Superior temporal gyrus (tissue), 1 donor: Measurements from ENCODE around the gene TBX21.
"Not testable (repeated sequence)": the region's sequence is repeated elsewhere in the genome, so short reads cannot be mapped to it uniquely, and the experiment has no call there.

ENCODE experiments used
- DNase-seq: peaks from one replicate; pipeline ENCODE4 v3.0.0-alpha.2; 2016; ENCODE audit errors: extremely low spot score

The TBX21 gene

DNA sequence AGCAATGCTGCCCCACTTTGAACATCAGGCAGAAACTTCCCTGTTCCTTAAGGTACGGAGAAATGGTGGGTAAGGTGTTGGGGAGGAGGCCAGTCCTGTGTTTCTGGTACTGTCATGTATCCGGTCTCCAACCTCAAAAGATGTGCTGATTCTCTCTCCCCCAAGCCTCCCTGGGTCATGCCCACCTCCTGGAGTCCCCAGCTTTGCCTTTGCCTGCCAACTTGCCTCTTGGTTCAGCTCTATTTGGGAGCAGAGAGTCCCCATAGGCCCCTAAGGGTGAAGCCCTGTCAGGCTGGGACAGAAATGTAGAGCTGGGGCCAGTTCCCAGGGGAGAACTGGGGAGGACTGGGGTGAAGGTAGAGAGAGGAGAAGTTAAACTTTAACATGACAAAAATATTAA, 1.6 kb upstream of the TBX21 start:
- DNase-seq: no peak

DNA sequence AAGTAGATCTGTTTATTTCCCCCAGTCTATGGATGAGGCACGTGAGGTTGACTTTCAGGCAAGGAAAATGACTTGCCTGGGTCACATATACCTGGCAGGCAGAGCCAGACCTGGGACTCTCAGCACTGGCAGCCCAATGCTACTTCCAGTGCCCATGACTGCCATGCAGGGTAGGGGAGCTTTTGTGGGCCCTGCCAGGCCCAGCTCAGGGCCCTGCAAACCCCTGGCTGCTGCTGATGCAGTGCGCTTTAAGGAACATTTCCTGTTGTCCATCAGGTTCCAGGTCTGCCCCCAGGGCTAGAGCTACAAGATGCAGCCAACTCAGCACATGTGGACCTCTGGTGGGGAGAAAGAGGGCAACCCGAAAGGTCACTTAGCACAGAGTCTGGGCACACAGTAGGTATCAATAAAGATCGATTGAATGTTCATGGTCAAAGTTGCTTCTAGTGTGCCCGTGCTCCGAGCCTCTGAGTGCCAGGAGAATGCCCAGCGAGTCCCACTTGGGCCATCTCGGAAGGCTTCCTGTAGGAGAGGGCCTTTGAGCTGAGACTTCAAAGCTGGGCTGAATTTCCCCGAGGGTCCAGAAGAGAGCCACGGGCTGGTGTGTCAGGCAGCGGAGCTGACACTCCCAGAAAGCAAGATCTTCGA, 513 bp upstream of the TBX21 start:
- DNase-seq: no peak

DNA sequence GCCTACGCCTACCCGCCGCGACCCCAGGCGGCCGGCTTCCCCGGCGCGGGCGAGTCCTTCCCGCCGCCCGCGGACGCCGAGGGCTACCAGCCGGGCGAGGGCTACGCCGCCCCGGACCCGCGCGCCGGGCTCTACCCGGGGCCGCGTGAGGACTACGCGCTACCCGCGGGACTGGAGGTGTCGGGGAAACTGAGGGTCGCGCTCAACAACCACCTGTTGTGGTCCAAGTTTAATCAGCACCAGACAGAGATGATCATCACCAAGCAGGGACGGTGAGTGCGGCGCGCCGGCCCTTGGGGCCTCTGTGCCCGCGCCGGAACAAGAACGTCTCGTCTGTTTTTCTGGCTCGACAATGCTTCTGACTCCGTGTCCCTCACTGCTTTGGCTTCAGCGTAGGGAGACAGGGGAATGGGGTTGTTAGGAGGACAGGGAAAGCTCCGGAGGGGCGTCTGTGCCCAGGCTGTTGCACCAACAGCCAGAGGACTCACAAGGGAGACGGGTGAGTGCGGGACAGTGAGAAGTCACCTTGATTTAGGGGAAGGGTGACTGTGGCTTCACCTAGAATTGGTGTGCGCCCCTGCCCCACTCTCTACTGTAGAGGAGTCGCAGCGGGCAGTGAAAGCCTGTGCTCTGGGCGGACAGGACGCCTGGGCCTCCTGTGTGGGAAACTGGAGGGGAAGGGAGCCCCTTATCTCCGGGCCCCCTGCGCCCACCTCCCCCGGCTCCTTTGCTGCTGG, 806 bp downstream of the TBX21 start:
- DNase-seq: no peak

DNA sequence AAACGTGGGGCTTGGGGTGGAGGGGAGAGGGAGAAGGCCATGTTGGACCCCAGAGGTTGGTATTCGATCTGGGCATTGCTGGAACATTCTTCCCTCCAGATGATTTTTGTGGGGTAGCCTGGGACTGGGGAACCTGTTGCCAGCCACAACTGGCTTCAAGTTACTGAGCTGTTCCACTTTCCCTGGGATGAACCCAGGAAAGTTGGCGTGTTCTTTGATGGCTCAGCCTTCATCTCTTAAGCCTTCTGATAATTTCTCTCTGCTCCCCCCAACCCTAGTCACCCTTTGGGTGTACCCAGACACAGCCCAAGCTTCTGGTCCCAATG, 2.1 kb downstream of the TBX21 start:
- no peak for DNase-seq

DNA sequence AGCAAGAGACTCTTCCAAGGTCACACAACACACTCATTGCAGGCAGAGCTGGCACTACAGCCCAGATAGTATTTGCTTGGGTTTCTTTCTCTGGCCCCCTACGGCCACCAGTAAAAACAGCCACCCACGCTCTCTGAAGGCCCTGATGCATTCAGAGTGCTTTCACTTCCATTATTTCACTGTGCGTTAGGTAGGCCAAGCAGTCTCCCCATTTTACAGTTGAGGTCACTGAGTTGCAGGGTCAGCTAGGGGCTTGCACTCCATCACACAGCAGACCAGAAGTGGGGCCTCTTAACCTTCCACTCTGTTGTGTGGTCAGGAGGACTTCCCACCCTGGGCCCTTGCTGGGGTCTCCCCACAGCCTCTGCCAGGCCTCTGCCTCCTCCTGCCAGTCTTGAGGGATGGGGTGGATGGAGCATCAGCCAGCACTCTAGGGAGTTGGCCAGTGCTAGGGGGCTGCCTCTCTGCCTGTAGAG, 2.5 kb downstream of the TBX21 start:
- no peak for DNase-seq

DNA sequence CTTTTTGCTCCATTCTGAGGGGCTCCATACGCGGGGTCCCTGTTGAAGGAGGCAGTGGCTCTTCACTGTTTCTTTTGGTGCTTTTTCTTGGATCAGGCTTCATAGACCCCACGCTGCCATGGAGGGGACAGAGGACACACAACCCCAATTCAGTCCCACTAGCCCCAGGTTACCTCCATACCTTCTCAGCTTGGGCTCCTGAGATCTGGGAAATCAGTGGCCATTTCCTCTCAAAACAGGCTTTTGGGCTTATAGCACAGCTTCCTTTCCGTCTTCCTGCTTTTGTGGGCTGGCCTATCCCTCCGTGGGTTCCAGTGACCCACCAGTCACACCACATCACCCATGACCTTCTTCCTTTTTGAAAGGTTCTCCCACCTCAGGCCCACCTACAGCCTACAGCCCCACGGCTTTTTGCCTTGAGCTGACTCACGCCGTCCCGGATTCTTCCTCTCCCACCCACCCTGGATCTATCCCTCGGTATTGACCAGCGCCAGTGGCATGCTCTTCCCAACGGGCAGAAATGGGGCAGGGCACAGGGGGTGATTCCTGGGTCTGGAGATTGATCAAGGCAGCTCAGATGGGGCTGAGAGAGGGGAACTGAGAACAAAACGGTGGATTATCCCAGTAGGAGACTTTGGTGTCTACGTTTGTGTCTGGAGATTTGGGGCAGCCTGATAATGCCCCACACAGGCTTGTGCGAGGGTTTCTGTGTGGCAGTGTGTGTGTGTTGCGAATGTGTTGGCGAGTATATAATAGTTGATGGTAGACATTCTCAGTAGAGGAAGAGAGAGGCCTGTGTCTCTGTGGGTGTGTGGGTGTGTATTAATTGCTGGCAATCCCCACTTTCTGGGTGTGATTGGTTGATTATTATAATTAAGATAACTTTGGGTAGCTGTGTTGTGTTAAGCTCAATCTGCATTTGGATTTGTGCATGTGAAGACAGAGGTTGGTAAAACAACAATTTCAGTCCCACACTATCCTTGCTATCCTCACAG, 3.8 kb downstream of the TBX21 start:
- no peak for DNase-seq

DNA sequence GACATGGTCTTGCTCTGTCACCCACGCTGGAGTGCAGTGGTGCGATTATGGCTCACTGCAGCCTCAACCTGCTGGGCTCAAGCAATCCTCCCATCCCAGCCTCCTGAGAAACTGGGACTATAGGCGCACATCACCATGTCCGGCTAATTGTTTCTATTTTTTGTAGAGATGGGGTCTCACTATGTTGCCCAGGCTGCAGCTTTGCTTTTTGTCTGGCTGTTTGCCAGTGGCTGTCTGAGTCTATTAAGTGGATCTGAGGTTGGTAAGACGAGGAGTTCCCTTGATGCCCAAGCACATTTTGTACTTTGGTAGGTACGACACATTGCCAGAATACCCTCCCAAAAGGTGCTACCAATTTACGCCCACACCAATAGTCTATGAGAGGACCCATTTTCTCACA, 5.1 kb downstream of the TBX21 start:
- no peak for DNase-seq

DNA sequence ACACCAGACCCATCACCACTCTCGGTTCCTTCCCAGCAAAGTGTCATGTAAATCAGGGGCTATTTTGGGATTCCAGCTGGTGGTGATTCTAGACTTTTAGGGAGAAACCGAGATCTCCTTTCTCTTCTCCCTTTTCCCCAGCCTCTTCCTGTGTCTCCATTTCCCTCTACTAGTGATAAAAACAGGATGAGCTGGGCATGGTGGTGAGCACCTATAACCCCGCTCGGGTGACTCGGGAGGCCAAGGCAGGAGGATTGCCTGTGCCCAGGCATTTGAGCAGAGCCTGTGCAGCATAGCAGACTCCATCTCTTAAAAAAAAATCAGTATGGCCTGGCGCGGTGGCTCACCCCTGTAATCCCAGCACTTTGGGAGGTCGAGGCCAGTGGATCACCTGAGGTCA, 6.1 kb downstream of the TBX21 start:
- no peak for DNase-seq

DNA sequence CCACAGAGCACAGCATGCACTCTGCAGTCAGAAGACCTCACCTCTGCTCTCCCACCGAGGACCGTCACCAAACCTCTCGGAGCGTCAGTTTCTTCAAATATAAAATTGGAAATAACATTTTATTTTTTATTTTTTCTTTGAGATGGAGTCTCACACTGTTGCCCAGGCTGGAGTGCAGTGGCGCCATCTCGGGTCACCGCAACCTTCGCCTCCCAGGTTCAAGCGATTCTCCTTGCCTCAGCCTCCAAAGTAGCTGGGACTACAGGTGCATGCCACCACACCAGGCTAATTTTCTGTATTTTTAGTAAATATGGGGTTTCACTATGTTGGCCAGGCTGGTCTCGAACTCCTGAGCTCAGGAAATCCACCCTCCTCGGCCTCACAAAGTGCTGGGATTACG, 6.9 kb downstream of the TBX21 start:
- not testable (repeated sequence) for DNase-seq

DNA sequence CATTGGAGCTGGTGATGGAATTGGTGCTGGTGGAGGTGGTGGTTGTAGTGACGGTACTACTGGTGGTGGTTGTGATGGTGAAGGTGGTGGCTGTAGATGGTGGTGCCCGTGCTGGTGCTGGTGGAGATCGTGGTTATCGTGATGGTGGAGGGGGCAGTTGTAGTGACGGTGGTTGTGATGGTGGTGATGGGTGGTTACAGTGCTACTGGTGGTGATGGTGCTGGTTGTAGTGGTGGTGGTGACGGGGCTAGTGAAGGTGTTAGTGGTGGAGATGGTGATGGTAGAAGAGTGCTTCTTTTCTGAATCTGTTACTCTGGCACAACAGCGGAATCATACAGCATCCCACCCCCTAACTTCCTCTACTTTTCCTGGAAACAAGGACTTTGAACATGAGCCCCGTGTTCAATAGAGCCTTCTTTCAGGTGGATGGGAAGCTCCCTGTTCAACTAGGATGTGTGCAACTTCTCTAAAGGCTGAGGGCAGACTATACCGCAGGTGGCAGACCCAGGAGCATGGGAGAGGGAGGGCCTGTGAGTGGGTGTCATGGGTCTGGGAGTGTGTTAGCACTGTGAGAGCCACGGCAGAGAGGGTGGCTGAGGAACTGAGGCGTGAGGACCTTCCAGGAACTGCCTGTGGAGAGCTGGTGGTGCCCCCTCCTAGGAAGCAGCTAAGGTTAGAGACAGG, 8.2 kb downstream of the TBX21 start:
- DNase-seq: no peak

DNA sequence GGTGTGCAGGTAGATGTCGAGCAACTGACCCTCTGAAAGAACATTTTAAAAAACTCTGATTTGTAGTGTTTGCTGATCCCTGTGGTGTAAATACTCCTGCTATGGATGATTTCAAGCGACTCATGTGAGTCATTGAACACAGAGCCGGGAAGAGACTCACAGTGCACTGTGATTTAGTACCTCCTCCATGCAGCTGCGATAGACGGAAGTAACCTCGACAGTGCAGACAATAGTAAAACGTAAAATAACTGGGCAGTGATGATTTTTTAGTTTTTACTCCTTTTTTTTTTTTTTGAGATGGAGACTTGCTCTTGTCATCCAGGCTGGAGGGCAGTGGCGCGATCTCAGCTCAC, 8.7 kb downstream of the TBX21 start:
- DNase-seq: no peak

DNA sequence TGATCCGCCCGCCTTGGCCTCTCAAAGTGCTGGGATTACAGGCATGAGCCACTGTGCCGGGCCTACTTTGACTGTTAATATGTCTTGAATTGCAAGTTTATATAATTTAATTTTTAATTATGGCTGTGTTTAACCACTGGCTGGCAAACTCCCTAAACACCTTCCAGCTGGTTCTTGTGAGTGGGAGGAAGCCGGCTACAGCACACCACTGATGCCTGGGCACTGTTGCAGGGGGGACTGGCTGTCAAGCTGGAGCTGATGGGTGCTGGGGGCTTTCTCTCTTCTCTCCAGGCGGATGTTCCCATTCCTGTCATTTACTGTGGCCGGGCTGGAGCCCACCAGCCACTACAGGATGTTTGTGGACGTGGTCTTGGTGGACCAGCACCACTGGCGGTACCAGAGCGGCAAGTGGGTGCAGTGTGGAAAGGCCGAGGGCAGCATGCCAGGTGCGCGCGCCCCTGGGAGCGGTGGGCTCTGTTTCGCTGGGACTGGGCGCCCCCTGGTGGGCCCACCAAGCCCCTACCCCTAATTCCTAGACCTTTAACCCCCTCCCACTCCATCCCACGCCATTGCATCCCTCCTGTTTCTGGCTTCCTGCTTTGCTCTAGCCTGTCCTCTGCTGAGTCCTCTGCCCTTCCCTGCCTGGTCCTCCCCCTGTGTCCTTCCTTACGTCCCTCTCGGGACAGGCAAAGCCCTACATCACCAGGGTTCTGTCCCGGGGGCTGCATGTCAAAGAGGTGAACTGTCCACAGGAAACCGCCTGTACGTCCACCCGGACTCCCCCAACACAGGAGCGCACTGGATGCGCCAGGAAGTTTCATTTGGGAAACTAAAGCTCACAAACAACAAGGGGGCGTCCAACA, 9.5 kb downstream of the TBX21 start:
- no peak for DNase-seq

DNA sequence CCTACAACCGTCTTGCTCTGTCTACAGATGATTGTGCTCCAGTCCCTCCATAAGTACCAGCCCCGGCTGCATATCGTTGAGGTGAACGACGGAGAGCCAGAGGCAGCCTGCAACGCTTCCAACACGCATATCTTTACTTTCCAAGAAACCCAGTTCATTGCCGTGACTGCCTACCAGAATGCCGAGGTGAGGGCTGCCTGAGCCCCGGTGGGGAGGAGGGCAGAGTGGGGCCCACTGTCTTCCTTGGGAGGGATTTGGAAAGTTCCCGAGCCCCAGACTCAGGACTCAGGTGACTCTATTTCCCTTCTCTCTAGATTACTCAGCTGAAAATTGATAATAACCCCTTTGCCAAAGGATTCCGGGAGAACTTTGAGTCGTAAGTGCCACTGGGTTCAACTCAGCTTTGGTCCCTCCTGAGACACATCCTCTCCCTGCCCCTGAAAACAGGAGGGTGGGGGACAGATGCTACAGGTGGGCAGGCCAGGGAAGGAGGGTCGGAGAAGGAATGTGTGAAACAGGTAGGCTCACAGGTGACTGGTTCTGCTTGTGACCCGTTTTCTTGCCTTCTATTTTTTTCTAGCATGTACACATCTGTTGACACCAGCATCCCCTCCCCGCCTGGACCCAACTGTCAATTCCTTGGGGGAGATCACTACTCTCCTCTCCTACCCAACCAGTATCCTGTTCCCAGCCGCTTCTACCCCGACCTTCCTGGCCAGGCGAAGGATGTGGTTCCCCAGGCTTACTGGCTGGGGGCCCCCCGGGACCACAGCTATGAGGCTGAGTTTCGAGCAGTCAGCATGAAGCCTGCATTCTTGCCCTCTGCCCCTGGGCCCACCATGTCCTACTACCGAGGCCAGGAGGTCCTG, 11.4 kb downstream of the TBX21 start:
- no peak for DNase-seq

DNA sequence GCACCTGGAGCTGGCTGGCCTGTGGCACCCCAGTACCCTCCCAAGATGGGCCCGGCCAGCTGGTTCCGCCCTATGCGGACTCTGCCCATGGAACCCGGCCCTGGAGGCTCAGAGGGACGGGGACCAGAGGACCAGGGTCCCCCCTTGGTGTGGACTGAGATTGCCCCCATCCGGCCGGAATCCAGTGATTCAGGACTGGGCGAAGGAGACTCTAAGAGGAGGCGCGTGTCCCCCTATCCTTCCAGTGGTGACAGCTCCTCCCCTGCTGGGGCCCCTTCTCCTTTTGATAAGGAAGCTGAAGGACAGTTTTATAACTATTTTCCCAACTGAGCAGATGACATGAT, 12.0 kb downstream of the TBX21 start:
- DNase-seq: no peak

DNA sequence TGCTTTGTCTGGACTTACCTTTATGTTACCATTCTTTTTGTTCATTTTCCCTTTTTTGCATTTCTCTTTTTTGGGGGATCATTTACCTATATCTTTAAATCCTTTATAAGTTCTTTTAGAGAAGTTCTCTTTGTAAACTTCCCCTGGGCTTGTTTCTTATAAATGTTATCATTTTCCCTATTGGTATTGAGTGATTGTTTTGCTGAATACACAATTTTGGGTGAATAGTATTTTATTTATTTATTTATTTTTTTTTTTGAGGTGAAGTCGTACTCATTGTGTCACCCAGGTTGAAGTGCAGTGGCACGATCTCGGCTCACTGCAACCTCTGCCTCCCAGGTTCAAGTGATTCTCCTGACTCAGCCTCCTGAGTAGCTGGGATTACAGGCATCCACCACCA, 18.4 kb downstream of the TBX21 start:
- DNase-seq: no peak

DNA sequence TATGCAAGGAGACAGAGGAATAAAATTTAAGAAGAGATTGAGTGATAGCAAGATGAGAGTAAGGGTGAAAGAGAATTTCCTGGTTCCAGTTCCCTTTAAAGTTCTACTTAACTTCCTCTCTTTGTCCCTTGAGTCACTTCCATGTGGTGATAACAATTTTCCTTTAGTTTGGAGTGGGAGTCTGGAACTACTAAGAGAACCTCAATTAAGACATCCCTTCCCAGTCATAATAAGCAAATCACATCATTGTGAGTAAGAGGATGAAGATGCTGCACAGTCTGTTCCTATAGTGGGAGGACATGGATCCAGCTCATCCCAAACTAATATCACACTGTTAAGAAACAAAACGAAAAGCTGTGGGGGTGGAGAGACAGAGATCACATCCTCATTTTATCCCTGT, 24.4 kb downstream of the TBX21 start:
- no peak for DNase-seq

DNA sequence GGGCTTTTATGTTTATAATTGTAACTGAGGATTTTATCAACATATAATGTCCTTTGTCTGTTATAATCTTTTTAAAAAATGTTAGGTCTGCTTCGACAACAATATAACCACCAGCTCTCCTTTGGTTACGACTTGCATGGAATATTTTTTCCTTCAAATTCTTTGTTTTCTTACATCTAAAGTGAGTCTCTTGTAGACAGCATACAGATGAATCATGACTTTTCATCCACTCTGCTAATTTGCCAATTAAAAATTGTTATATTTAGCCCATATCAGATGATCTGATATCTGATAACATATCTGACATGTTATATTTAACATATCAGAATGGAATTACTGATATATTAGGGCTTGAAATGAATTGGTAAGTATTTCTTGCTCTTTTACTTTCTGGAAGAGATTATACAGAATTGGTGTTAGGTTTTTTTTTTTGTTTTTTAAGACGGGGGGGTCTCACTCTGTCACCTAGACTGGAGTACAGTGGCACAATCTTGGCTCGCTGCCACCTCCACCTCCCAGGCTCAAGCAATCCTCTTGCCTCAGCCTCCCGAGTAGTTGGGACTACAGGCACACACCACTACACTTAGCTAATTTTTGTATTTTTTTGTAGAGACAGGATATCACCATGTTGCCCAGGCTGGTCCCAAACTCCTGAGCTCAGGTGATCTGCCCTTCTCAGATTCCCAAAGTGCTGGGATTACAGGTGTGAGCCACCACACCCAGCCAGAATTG, 27.5 kb downstream of the TBX21 start:
- no peak for DNase-seq

DNA sequence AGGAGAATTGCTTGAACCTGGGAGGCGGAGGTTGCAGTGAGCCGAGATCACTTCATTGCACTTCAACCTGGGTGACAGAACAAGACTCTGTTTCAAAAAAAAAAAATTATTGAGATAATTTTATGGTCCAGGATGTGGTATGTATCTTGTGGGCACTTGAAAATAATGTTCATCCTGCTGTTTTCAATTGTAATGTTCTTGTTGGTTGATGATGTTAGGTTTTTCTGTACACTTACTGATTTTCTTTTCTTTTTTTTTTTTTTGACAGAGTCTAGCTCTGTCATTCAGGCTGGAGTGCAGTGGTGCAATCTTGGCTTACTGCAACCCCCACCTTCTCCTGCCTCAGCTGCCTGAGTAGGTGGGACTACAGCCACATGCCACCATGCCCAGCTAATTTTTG, 29.7 kb downstream of the TBX21 start:
- DNase-seq: no peak

DNA sequence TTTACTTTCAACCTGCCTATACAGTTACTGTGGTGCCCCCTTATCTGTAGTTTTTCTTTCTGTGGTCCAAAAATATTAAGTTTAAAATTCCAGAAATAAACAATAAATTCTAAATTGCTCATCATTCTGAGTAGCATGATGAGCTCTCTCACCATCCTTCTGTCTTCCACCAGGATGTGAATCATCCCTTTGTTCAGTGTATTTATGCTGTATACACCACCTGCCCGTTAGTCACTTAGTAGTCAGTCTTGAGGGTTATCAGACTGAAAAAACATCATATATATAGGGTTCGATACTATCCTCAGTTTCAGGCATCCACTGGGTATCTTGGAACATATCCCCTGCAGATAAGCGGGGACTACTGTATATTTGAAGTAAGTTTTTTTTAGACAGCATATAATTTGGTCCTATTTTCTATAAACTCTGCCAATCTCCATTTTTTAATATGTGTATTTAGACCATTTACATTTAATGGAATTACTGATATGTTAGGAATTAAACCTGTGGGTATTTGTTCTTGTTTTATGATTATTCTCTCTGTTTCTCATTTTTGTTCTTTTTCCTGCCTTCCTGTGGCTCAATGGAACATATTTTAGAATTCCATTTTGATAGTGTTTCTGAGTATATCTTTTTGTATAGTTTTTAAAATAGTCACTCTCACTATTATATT, 31.0 kb downstream of the TBX21 start:
- DNase-seq: no peak
